GM21360 (cell line): Measurements from ENCODE around the gene GRIPAP1.
"Not testable (repeated sequence)": the region's sequence is repeated elsewhere in the genome, so short reads cannot be mapped to it uniquely, and the experiment has no call there.

Experiments used
- ATAC-seq: cut with Tn5 transposase; IDR thresholded peaks from one replicate; pipeline ENCODE4 v1.9.1; 2021; ENCODE audit warnings: mild to moderate bottlenecking, moderate library complexity; ENCODE audit not compliant: unreplicated experiment

The GRIPAP1 gene

GRCh38 chrX:48997455-48997854, 4.6 kb downstream of the GRIPAP1 start:
- ATAC-seq = no peak

- ATAC-seq = no peak
Measured at GRCh38 chrX:48996969-48997368, 5.1 kb downstream of the GRIPAP1 start.

DNA sequence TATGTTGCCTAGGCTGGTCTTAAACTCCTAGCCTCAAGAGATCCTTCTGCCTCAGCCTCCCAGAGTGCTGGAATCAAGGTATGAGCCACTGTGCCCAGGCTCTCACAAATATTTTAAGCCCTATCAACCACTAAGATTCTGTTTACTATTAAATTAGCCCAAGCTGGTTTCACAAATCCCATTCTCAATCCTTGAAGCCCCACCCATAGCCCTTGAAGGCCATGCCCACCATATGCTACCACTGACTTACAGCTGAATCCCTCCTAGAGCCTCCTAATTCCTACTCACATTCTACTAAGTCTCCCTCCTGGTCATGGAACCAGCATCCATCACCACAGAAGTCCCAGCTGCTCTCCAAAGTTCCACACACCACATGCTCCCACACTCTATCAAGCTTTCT, 9.7 kb downstream of the GRIPAP1 start:
- ATAC-seq = no peak

- ATAC-seq = no peak
Measured at GRCh38 chrX:48989483-48989882, 12.6 kb downstream of the GRIPAP1 start.

DNA sequence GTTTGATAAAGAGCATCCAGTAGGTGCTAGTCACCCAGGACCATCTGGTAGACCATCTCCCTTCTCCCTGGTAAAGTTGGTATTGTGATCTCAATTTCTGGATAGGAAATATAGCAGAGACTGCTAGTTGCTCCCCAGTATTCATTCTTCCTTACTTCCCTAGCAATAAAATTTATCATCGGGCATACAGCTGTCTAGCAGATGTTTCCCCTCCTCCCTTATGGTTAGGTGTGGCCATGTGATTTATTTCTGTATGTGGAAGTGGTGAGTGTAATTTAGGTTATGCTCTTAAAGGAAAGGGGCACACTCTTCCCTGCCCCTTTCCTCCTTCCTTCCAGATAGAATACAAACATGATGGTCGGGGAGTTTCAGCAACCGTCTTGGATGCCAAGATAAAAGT, 18.2 kb downstream of the GRIPAP1 start:
- ATAC-seq = no peak

DNA sequence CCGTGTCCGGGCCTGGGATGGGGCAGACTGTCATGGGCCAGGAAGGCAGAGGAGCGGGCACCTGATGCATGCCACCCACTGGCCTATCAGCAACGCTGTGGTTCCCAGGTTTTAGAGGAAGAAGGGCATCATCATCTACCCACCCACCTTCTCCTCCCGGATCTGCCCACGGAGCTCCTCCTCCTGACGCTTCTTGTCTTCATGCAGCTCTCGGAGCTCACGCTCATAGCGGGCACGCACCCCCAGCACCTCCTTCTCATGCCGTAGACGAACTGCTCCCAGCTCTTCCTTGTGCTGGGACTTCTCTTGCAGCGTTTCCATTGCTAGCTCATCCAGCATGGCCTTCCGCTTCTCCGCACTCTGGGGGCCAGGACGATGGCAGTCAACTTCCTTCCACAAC, 19.0 kb downstream of the GRIPAP1 start:
- no peak for ATAC-seq

GRCh38 chrX:48981178-48981577, 20.9 kb downstream of the GRIPAP1 start:
- ATAC-seq = no peak

DNA sequence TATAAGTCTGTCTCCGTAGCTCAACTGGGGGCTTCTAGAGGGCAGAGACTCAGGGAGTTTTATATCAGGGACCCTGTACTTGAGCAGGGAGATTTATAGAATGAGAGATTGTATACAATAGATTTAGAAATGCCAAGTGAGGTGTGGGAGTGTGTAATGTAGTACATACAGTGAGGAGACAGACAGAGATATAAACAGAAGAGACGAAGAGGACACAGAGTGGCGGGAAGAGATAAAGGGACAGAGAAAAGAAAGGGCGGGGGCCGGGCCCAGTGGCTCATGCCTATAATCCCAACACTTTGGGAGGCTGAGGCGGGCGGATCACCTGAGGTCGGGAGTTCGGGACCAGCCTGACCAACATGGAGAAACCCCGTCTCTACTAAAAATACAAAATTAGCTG, 21.7 kb downstream of the GRIPAP1 start:
- not testable (repeated sequence) for ATAC-seq

GRCh38 chrX:48978226-48978625, 23.8 kb downstream of the GRIPAP1 start:
- ATAC-seq = no peak

GRCh38 chrX:48976086-48976485, 26.0 kb downstream of the GRIPAP1 start:
- ATAC-seq = no peak

DNA sequence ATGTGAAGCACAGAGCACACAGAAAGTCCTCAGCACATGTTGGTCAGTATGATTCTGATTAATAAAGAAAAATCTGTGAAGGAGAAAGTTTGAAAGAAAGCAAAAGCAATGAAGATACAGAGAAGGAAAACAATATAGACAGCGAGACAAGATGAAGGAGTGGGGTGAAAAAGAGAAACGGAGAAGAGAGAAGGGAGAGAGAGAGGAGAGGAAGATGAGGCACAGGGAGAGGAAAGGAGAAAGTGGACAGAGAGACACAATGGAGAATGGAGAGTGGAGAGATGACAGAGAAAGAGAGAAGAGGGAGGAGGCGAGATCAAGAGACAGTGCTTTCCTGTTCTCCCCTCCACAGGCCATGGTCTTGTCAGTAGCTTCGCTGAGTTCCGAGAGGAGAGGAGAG, 26.5 kb downstream of the GRIPAP1 start:
- no peak for ATAC-seq

GRCh38 chrX:48975041-48975440, 27.0 kb downstream of the GRIPAP1 start:
- ATAC-seq = no peak

- no peak for ATAC-seq
Measured at GRCh38 chrX:48974574-48974973, 27.5 kb downstream of the GRIPAP1 start.

DNA sequence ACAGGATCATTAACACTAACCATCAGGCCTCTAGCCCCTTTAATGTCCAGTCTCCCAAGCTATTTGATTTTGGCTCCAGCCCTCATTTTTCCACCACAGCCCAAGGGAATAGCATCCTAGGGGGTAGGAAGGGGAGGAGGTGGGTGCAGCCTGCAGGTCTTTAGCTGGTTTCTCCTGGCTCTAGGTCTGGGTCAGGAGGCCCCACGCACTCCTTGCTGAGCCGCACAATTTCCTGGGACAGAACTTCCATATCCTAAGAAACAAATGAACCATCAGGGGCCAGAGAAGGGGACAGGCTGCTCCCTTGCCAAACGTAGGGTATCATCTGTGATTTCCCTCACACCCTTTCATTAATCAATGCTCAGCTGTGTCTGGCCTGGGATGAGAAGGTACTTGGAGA, 28.0 kb downstream of the GRIPAP1 start:
- no peak for ATAC-seq

DNA sequence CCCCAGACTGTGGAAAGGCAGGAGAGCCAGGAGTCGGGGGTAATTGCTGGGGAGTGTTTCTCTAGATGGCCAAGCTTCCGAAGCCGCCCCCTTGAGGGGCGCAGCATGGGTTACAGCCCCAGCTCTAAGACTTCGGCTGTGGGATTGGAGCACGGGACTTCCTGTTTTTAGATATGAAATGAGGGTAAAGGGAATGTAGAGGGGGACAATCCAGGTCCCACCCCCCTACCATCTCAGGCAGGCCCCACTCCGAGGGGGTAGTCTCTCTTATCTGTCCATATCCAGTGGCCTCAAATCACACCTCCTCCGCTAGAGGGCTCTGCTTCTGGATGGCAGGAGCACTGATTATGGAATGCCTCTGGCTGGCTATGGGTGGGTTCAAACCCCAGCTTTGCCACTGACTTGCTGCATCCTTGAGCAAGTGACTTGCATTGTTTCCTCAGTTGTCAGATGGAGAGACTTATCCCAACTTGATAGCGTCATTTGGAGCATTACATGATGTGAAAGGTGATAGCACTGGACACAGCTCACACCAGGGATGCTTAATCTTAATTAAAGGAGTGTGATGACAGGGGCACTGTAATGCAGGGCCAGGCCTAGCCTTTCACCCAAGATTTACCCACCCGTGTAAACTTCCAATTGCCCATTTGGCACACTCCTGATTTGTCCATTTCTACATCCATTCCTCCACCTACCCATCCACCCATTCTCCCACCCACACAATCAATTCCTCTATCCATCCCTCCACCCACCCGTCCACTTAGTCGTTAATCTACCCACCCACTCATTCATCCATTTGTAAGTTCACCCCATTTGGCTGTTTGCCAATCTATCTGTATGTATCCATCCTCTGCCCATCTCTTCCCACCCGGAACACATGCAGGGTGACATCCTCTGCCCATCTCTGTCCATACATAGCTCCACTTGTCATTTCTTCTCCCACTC, 29.6 kb downstream of the GRIPAP1 start:
- ATAC-seq = no peak

DNA sequence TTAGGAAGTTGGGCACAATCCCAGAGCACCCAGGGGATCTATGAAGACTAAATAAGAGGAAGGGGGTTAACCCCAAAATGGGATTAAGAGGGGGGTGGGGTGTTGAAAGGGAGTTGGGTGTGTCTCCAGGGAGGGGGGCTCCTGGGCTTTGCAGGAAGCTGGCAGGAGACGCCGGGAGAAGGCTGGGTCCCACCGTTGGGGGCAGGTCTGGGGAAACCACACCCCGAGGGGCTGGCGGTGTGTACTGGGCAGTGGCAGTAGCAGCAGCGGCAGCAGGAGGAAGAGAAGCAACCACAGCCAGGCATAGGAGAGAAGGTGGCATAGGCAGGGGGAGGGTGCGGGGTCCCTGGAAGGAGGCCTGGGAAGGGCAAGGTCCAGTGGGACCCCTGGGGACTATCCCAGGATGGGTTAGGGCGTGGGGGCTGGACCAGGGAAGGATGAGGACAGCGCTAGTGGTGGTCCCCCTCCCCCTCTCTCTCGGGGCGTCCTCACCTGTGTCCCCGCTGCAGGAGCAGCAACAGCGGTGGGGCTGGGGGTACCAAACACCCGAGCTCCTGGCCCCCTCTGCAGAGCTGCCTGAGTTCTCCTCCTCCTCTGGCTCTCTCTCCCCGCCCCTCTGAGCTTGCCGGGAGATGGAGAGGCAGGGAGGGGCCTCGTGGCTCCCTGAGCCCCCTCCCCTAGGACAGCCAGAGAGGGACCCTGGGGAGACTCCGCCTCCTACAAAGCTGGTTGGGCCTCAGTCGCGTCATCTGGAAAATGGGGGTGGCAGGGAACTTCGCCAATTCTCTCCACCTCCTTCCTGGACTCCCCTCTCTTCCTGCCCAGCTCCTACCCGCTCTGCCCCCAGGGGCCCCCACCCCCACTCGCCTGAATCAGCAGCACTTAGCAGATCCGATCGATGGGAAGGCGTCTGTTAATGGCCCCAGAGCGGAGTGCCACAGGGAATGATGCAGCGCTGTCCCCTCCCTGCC, 30.5 kb downstream of the GRIPAP1 start, which contains the start of gene KCND1:
TSS of gene KCND1 (minus strand) at position 596 of the 971 bp plus-strand sequence. CDS start 1,573 bp downstream, outside the sequence.
- ATAC-seq = no peak

GRCh38 chrX:48969471-48969870, 32.6 kb downstream of the GRIPAP1 start:
- ATAC-seq = no peak

GRCh38 chrX:48968377-48968776, 33.7 kb downstream of the GRIPAP1 start:
- ATAC-seq = no peak

GRCh38 chrX:48966796-48967579, 35.1 kb downstream of the GRIPAP1 start:
- ATAC-seq = no peak

DNA sequence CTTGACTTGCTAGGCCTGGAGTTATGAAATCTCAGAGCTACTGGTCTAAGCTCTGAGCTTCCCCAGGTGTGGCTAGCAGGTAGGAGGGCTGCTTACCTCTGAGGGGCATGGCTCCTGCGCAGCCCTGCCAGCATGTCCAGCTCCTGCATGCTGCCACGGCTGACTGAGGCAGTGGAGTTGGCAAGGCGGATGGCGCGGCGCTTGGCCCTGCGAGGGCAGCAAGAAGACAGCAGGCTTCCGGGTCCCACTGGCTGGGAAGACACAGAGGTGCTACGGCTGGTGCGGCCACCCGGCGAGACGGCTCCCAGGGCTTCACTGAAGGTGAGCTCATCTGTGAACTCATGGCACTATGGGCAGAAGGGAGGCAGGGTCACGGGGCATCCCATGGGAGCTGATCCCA, 36.1 kb downstream of the GRIPAP1 start:
- ATAC-seq = no peak
